WTC11 (cell line): ENCODE results near the gene VEGFB.

Experiments
- NR3C1 ChIP-seq: sonication (generic); formaldehyde crosslinking; conservative IDR thresholded peaks from 2 replicates; pipeline ENCODE4 v1.8.1; 2023; ENCODE audit warnings: low read depth, mild to moderate bottlenecking, missing genetic modification reagents
- ZNF121 ChIP-seq: sonication (generic); formaldehyde crosslinking; IDR thresholded peaks from 2 replicates; pipeline ENCODE4 v1.8.0; 2023; ENCODE audit warnings: missing genetic modification reagents
- TF ChIP-seq, protein P1 (sequence below): sonication (generic); formaldehyde crosslinking; IDR thresholded peaks from 2 replicates; pipeline ENCODE4 v1.8.1; 2022; ENCODE audit warnings: missing genetic modification reagents, borderline replicate concordance
- TF ChIP-seq, protein P2 (sequence below): fragments of 200-600 bp; IDR thresholded peaks from 2 replicates; pipeline ENCODE4 v1.8.0; 2022; ENCODE audit warnings: antibody characterized with exemption
- TF ChIP-seq, protein P3 (sequence below): sonication (generic); formaldehyde crosslinking; IDR thresholded peaks from 2 replicates; pipeline ENCODE4 v1.8.0; 2022; ENCODE audit warnings: mild to moderate bottlenecking, missing genetic modification reagents
- TF ChIP-seq, protein P4 (sequence below): sonication (generic); formaldehyde crosslinking; IDR thresholded peaks from 2 replicates; pipeline ENCODE4 v1.8.1; 2023; ENCODE audit warnings: mild to moderate bottlenecking, missing genetic modification reagents
- TF ChIP-seq, protein P5 (sequence below): sonication (generic); formaldehyde crosslinking; IDR thresholded peaks from 2 replicates; pipeline ENCODE4 v1.8.1; 2023; ENCODE audit warnings: mild to moderate bottlenecking, missing genetic modification reagents
- TF ChIP-seq, protein P6 (sequence below): sonication (generic); formaldehyde crosslinking; conservative IDR thresholded peaks from 2 replicates; pipeline ENCODE4 v1.8.1; 2022; ENCODE audit warnings: mild to moderate bottlenecking, missing genetic modification reagents
- TF ChIP-seq, protein P7 (sequence below): sonication (generic); formaldehyde crosslinking; IDR thresholded peaks from 2 replicates; pipeline ENCODE4 v1.8.0; 2023; ENCODE audit warnings: missing genetic modification reagents, mild to moderate bottlenecking, borderline replicate concordance

DNA sequence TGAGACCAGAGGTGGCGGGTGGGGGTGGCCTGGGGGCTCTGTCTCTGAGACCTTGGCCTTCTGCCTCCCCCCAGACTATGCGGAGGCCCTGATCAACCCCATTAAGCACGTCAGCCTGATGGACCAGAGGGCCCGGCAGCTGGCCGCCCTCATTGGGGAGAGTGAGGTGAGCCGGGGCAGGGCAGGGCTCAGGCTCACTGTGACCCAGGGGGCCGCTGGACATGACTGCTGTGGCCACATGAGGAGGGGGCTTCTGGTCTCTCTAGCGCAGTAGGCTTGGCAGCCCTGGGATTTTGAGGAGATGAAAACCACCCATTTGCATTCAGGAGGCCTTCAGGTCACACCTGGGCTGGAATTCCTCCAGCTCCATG lies 29.5 kb downstream of the VEGFB start:
- TF ChIP-seq NR3C1 (no peak), ZNF121 (no peak)
- TF ChIP-seq, protein P1, sequence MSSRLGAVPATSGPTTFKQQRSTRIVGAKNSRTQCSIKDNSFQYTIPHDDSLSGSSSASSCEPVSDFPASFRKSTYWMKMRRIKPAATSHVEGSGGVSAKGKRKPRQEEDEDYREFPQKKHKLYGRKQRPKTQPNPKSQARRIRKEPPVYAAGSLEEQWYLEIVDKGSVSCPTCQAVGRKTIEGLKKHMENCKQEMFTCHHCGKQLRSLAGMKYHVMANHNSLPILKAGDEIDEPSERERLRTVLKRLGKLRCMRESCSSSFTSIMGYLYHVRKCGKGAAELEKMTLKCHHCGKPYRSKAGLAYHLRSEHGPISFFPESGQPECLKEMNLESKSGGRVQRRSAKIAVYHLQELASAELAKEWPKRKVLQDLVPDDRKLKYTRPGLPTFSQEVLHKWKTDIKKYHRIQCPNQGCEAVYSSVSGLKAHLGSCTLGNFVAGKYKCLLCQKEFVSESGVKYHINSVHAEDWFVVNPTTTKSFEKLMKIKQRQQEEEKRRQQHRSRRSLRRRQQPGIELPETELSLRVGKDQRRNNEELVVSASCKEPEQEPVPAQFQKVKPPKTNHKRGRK (CRISPR knock-in tag): no peak
- TF ChIP-seq, protein P2, sequence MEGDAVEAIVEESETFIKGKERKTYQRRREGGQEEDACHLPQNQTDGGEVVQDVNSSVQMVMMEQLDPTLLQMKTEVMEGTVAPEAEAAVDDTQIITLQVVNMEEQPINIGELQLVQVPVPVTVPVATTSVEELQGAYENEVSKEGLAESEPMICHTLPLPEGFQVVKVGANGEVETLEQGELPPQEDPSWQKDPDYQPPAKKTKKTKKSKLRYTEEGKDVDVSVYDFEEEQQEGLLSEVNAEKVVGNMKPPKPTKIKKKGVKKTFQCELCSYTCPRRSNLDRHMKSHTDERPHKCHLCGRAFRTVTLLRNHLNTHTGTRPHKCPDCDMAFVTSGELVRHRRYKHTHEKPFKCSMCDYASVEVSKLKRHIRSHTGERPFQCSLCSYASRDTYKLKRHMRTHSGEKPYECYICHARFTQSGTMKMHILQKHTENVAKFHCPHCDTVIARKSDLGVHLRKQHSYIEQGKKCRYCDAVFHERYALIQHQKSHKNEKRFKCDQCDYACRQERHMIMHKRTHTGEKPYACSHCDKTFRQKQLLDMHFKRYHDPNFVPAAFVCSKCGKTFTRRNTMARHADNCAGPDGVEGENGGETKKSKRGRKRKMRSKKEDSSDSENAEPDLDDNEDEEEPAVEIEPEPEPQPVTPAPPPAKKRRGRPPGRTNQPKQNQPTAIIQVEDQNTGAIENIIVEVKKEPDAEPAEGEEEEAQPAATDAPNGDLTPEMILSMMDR: no peak
- TF ChIP-seq, protein P3, sequence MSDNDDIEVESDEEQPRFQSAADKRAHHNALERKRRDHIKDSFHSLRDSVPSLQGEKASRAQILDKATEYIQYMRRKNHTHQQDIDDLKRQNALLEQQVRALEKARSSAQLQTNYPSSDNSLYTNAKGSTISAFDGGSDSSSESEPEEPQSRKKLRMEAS (CRISPR knock-in tag): no peak
- TF ChIP-seq, protein P4, sequence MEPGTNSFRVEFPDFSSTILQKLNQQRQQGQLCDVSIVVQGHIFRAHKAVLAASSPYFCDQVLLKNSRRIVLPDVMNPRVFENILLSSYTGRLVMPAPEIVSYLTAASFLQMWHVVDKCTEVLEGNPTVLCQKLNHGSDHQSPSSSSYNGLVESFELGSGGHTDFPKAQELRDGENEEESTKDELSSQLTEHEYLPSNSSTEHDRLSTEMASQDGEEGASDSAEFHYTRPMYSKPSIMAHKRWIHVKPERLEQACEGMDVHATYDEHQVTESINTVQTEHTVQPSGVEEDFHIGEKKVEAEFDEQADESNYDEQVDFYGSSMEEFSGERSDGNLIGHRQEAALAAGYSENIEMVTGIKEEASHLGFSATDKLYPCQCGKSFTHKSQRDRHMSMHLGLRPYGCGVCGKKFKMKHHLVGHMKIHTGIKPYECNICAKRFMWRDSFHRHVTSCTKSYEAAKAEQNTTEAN (CRISPR knock-in tag): no peak
- TF ChIP-seq, protein P5, sequence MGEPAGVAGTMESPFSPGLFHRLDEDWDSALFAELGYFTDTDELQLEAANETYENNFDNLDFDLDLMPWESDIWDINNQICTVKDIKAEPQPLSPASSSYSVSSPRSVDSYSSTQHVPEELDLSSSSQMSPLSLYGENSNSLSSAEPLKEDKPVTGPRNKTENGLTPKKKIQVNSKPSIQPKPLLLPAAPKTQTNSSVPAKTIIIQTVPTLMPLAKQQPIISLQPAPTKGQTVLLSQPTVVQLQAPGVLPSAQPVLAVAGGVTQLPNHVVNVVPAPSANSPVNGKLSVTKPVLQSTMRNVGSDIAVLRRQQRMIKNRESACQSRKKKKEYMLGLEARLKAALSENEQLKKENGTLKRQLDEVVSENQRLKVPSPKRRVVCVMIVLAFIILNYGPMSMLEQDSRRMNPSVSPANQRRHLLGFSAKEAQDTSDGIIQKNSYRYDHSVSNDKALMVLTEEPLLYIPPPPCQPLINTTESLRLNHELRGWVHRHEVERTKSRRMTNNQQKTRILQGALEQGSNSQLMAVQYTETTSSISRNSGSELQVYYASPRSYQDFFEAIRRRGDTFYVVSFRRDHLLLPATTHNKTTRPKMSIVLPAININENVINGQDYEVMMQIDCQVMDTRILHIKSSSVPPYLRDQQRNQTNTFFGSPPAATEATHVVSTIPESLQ (CRISPR knock-in tag): no peak
- TF ChIP-seq, protein P6, sequence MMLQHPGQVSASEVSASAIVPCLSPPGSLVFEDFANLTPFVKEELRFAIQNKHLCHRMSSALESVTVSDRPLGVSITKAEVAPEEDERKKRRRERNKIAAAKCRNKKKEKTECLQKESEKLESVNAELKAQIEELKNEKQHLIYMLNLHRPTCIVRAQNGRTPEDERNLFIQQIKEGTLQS (CRISPR knock-in tag): no peak
- TF ChIP-seq, protein P7, sequence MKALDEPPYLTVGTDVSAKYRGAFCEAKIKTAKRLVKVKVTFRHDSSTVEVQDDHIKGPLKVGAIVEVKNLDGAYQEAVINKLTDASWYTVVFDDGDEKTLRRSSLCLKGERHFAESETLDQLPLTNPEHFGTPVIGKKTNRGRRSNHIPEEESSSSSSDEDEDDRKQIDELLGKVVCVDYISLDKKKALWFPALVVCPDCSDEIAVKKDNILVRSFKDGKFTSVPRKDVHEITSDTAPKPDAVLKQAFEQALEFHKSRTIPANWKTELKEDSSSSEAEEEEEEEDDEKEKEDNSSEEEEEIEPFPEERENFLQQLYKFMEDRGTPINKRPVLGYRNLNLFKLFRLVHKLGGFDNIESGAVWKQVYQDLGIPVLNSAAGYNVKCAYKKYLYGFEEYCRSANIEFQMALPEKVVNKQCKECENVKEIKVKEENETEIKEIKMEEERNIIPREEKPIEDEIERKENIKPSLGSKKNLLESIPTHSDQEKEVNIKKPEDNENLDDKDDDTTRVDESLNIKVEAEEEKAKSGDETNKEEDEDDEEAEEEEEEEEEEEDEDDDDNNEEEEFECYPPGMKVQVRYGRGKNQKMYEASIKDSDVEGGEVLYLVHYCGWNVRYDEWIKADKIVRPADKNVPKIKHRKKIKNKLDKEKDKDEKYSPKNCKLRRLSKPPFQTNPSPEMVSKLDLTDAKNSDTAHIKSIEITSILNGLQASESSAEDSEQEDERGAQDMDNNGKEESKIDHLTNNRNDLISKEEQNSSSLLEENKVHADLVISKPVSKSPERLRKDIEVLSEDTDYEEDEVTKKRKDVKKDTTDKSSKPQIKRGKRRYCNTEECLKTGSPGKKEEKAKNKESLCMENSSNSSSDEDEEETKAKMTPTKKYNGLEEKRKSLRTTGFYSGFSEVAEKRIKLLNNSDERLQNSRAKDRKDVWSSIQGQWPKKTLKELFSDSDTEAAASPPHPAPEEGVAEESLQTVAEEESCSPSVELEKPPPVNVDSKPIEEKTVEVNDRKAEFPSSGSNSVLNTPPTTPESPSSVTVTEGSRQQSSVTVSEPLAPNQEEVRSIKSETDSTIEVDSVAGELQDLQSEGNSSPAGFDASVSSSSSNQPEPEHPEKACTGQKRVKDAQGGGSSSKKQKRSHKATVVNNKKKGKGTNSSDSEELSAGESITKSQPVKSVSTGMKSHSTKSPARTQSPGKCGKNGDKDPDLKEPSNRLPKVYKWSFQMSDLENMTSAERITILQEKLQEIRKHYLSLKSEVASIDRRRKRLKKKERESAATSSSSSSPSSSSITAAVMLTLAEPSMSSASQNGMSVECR (CRISPR knock-in tag): no peak
